GM04504 (cell line): Measurements from ENCODE around the gene CCDC192.

Experiments used
- DNase-seq: peaks from one replicate; pipeline ENCODE4 v3.0.0-alpha.2; 2012; ENCODE audit warnings: low read depth

The CCDC192 gene

DNA sequence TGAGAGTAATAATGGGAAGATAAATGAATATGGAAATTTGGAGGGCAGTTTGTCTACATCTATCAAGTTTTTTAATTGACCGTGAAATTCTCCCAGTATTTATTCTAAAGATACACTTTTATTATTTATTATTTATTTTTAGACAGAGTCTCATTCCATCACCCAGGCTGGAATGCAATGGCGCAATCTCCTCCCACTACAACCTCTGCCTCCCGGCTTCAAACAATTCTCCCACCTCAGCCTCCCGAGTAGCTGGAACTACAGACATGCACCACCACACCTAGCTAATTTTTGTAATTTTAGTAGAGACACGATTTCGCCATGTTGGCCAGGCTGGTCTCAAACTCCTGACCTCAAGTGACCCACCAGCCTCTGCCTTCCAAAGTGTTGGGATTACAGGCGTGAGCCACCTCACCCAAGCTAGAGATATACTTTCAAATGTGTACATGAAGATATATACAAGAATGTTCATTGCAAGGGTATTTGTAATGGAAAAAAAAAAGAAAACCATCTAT is 282.7 kb downstream of the CCDC192 start:
- DNase-seq, result no peak

- DNase-seq, result no peak
Measured at GRCh38 chr5:127987354-127988145, 284.4 kb downstream of the CCDC192 start.

DNA sequence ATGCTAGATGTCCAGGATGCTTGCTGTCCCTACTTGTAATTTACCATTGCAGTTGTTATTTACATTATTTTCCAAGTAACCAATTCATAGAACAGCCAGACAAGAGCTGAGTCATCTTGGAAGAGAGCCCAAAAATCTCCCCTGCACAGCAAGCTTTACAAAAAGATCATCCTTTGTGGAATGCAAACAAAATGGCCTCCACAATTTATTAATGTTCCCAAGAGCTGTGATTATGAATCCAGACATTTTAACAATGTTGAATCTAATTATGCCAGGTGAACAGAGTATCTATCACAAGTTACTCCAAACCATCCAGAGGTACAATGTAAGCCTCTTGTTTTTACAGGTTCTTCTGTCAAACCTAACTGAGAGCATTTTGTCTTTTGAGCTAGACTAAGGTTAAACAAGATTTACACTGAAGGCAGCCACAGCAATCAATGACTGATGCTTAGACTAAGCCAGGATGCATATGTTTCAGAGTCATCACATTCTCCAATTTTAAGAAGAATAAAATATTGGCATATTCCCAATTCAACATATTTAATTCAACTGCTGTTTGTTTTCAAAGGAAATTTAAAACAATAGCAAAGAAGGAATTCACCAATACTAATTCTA is 285.1 kb downstream of the CCDC192 start:
- peak; percentile 68 for DNase-seq
